OCI-M2 (cell line): Measurements from ENCODE around the gene ALKBH6.

Experiments
- DNase-seq: peaks from one replicate; lab custom pipeline; 2025; ENCODE audit not compliant: unreplicated experiment; lab: John Stamatoyannopoulos, UW

Gene ALKBH6

GRCh38 chr19:35960432-35960972, 53.5 kb downstream of the ALKBH6 start:
- DNase-seq, result no peak

GRCh38 chr19:35959968-35960320, 54.1 kb downstream of the ALKBH6 start:
- no peak for DNase-seq
